AG10803 (cell line): ENCODE results near the gene MYO1D.
A peak's percentile ranks its signal among the peaks of the same experiment; 100 is the strongest.
"Not testable (repeated sequence)": the region's sequence is repeated elsewhere in the genome, so short reads cannot be mapped to it uniquely, and the experiment has no call there.

ENCODE experiments used
- DNase-seq: peaks from one replicate; pipeline ENCODE4 v3.0.0; 2010; ENCODE audit warnings: low read depth
- H3K4me3 ChIP-seq: 2 replicates; pipeline ENCODE4 v1.5.1; 2011; ENCODE audit warnings: mild to moderate bottlenecking, low read length, control low read depth
- CTCF ChIP-seq: conservative IDR thresholded peaks from 2 replicates; pipeline ENCODE4 v1.5.1; 2011; ENCODE audit warnings: mild to moderate bottlenecking, low read length, control low read depth, inconsistent platforms

MYO1D gene

GRCh38 chr17:32894245-32894644, 17.3 kb upstream of the MYO1D start:
- no peak for TF ChIP-seq CTCF
- H3K4me3 ChIP-seq: no peak overlapping the region
- peak; percentile 42 for DNase-seq

- H3K4me3 ChIP-seq, DNase-seq: not testable (repeated sequence)
These were observed 10.5 kb upstream of the MYO1D start for GRCh38 chr17:32887410-32887809.

- H3K4me3 ChIP-seq: not testable (repeated sequence)
These were observed 10.0 kb upstream of the MYO1D start for GRCh38 chr17:32886951-32887350.

GRCh38 chr17:32882734-32883133, 5.8 kb upstream of the MYO1D start:
- DNase-seq: peak; percentile 44
- H3K4me3 ChIP-seq: no peak overlapping the region
- TF ChIP-seq CTCF: no peak

More at GRCh38 chr17:32886951-32887350, 10.0 kb upstream of the MYO1D start:
- DNase-seq: not testable (repeated sequence)

- DNase-seq: no peak
- no peak overlapping the region for H3K4me3 ChIP-seq
- TF ChIP-seq CTCF: no peak
These were observed 5.1 kb upstream of the MYO1D start for GRCh38 chr17:32882029-32882428.

GRCh38 chr17:32880671-32881453, 3.9 kb upstream of the MYO1D start:
- no peak for TF ChIP-seq CTCF
- H3K4me3 ChIP-seq: no peak overlapping the region
- no peak for DNase-seq

- H3K4me3 ChIP-seq: no peak overlapping the region
- no peak for DNase-seq
- no peak for TF ChIP-seq CTCF
These were observed 2.2 kb upstream of the MYO1D start for GRCh38 chr17:32879134-32879533.

- no peak for TF ChIP-seq CTCF
- H3K4me3 ChIP-seq: no peak overlapping the region
- peak; percentile 93 for DNase-seq
These were observed 1.3 kb upstream of the MYO1D start for GRCh38 chr17:32878211-32878610.
